Measurements from ENCODE around the gene SH2D3A.
A peak's percentile ranks its signal among the peaks of the same experiment; 100 is the strongest.
"Not testable (repeated sequence)": the region's sequence is repeated elsewhere in the genome, so short reads cannot be mapped to it uniquely, and the experiment has no call there.

SH2D3A gene

DNA sequence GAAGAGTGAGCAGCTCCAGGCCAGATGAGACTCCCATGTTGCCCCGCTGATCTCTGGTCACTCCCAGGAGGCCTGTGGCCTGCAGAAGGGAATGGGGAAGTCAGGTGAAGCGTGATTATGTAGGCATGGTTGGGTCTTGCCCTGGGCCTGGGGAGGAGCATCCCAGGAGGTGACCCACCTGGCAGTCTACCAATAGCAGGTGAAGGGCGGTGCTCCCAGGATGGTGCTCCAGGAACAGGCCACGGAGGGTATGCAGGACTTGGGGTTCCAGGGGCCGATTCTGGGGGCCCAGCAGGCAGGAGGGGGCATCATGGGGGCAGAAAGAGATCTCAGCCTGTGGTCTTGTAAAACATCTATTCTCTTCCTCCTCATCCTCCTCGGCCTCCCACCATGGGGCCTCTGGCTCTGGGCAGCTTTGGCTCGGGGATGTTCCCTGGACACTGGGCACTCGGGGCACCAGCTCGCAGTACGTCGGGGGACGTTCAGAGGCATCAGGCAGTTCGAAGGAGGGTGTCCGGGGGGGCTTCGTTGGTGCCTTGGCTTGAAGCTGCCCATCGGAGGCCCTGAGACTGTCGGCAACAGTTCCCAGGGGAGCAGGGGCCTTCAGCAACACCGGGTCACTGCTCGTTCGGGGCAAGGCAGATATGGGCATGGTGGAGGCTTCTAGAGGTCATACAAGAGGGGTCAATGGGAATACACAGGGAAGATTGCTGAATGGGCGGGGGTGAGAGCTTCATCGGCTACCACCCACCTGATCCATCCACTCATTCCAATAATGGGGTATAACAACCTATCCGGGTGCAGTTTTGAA is 12.4 kb downstream of the SH2D3A start:
- Mint-ChIP-seq H3K4me1 (ENCODE audit: low read depth) (peaks cover 12% of the 10 kb centered on the region), H3K27me3 (no peaks in the 10 kb centered on the region), H3K4me3 (no peak overlapping the region), H3K27ac (no peak overlapping the region), H3K36me3 (peaks cover 3% of the 10 kb centered on the region), H3K9me3 (ENCODE audit: low read depth) (no peaks in the 10 kb centered on the region)

DNA sequence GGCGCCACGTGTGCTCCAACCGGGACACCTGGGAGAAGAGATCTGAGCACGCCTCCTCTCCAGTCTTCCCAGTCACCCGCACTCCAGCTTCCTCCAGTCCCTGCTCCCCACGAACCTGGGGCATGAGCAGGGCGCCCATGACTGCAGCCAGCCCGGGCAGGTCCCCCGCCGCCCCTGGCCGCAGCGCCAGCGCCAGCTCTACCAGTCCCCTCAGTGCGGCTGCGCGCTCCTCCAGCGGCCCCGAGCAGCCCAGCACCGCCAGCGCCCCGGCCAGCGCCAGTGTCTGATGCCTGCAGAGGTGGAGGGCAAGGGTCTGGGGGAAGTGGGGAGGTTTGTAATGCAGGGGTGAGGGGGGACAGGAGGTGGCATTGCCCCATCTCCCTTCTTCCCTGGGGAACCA is 13.1 kb downstream of the SH2D3A start:
- Mint-ChIP-seq H3K9me3 (ENCODE audit: low read depth) (no peaks in the 10 kb centered on the region), H3K36me3 (peaks cover 3% of the 10 kb centered on the region), H3K27me3 (no peaks in the 10 kb centered on the region), H3K4me3 (no peak overlapping the region), H3K27ac (no peak overlapping the region), H3K4me1 (ENCODE audit: low read depth) (peaks cover 12% of the 10 kb centered on the region)

DNA sequence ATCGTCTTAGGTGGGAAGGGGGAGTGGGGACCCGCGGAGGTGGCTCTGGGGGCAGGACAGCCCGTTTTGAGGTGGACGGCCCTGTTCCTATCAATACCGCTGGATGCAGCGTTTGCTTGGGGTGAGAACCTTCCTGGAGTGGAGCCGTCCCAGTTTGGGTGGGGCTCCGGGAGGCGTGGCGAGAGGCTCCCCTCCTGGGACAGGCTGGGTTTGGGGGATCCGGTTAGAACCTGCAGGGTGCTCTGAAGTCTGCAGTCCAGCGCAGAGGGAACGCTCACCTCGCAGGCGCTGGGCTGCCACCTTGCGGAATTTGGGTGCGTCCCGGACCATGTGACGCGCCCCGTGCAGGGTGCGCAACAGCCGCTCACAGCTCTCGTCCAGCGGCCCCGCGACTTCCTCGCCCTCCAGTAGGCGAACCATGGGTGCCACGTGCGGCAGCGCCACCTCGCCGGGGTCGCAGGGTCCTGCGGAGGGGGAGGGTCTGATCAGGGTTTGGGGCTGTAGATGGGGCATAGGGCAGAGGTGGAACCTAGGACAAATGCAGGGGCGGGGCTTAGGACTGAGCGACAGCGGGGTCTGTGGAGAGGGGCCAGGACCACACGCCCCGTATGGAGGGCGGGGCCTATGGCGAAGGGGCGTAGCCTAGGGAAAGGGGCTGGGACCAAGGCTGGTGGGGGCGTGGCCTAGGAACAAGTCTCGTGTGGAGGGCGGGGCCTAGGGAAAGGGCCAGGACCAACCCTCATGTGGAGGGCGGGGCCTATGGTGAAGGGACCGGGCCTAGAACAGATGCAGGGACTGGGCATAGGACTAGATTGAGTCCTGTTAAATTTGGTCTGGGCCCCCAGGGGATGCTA is 13.8 kb downstream of the SH2D3A start:
- H3K4me1 Mint-ChIP-seq (ENCODE audit: low read depth), result peaks cover 8% of the 10 kb centered on the region
- peak overlapping the region; percentile 77 for H3K4me3 Mint-ChIP-seq
- no peaks in the 10 kb centered on the region for H3K36me3 Mint-ChIP-seq
- no peaks in the 10 kb centered on the region for H3K27me3 Mint-ChIP-seq
- no peaks in the 10 kb centered on the region for H3K9me3 Mint-ChIP-seq (ENCODE audit: low read depth)
- peak overlapping the region; percentile 79 for H3K27ac Mint-ChIP-seq

DNA sequence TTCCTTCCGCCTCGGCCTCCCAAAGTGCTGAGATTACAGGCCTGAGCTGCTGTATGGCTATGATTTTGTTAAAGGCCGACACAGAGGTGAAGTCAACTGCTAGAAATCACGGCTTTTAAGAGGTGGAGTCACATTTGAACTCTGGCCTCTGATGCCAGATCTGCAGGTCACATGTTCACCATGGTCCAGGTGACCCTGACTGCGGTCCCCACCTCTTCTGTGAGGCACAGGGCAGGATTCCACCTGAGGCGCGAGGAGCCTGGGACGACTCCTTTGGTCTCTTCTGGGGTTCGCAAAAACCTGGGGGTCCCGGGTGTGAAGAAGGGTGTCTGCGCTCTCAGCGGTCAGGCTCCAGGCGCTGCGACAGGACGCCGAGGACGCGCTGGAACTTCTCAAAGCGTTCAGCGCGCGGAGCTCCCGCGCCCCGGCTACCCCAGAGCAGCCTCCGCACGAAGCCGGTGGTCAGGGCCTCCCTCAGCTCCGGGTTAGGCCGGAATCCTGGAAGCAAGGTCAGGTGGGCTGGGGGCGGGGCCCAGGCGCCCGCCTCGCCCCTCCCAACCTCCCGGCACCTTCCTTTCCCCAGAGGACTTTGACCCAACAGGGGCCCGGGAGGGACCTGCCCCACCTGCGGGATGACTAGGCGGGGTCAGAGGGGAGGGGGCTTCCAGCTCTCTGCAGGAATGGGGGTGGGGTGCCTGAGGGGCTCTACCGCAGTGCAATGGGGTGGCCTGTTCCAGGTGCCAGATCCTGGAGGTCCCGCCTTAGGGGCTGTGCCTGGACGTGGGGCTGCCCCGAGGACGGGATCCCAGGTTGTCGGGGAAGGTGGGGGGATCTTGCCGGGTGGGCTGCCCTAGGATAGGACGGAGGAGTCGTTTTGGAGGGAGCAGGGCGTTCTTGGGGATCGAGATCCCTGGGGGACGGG is 14.7 kb downstream of the SH2D3A start:
- Mint-ChIP-seq H3K36me3 (no peaks in the 10 kb centered on the region), H3K27ac (no peak overlapping the region), H3K27me3 (no peaks in the 10 kb centered on the region), H3K4me1 (ENCODE audit: low read depth) (peaks cover 7% of the 10 kb centered on the region), H3K9me3 (ENCODE audit: low read depth) (no peaks in the 10 kb centered on the region), H3K4me3 (peak overlapping the region; percentile 77)

DNA sequence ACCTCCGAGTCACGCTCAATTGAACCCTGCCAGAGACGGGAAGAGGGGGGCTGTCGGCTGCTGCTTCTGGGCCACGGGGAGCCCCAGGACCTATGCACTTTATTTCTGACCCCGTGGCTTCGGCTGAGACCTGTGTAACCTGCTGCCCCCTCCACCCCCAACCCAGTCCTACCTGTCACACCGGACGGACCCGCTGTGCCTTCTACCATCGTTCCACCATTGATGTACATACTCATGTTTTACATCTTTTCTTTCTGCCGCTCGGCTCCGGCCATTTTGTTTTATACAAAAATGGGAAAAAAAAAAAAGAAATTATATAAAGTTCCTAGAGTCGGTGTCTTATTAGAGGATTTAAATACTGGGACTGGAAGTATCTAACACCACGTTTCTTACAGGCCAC is 16.0 kb downstream of the SH2D3A start:
- H3K27me3 Mint-ChIP-seq, result no peaks in the 10 kb centered on the region
- peak overlapping the region; percentile 28 for H3K27ac Mint-ChIP-seq
- H3K4me1 Mint-ChIP-seq (ENCODE audit: low read depth), result peaks cover 7% of the 10 kb centered on the region
- H3K36me3 Mint-ChIP-seq, result no peaks in the 10 kb centered on the region
- H3K4me3 Mint-ChIP-seq, result no peak overlapping the region
- H3K9me3 Mint-ChIP-seq (ENCODE audit: low read depth), result no peaks in the 10 kb centered on the region

DNA sequence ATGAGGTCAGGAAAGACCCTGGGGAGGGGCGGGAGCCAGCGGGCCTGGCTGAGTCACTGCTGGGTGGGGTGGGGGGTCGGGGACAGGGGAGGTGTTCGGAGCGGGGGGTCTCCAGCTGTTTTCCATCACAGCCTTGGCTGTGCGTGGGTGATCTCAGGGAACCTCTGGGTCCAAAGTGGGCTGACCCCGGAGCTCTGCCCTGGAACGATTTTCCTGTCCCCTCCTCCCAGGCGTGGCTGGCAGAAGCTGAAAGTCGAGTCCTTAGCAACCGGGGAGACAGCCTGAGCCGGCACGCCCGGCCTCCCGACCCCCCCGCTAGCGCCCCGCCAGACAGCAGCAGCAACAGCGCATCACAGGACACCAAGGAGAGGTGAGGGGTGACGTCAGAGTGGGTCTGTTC is 17.2 kb downstream of the SH2D3A start:
- Mint-ChIP-seq H3K27ac (no peak overlapping the region), H3K4me1 (ENCODE audit: low read depth) (peaks cover 7% of the 10 kb centered on the region), H3K27me3 (no peaks in the 10 kb centered on the region), H3K4me3 (no peak overlapping the region), H3K36me3 (no peaks in the 10 kb centered on the region), H3K9me3 (ENCODE audit: low read depth) (no peaks in the 10 kb centered on the region)

DNA sequence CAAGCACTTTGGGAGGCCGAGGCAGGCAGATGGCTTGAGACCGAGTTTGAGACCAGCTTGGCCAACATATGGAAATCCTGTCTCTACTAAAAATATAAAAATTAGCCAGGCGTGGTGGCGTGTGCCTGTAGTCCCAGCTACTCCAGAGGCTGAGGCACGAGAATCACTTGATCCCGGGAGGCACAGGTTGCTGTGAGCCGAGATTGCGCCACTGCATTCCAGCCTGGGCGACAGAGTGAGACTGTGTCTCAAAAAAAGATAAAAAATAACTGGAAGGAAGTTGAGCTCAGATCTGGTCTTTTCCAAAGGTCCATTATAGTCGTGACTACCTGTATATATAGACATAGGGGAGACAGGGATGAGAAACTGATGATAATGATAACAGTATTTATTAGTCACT is 18.7 kb downstream of the SH2D3A start:
- not testable (repeated sequence) for H3K4me1 Mint-ChIP-seq (ENCODE audit: low read depth); H3K9me3 Mint-ChIP-seq (ENCODE audit: low read depth); H3K4me3 Mint-ChIP-seq; H3K27ac Mint-ChIP-seq; H3K36me3 Mint-ChIP-seq; H3K27me3 Mint-ChIP-seq

DNA sequence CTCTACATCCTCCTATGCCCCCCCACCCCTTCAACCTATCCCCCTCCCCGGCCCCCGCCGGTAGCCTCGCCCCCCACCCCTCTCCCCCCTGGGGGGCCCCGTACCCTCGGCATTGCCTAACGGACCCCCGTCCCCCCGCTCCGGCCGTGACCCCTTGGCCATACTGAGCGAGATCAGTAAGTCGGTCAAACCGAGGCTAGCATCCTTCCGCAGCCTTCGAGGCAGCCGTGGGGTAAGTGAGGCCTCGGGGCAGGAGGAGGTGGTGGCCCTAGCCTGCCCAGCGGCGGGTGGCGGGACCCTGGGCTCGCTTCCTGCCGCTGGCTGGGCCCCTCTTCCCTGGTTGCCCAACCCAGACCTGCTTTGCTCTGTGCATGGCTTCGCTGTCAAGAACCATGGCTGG is 21.3 kb downstream of the SH2D3A start:
- H3K36me3 Mint-ChIP-seq, result peaks cover 2% of the 10 kb centered on the region
- H3K27ac Mint-ChIP-seq, result no peak overlapping the region
- H3K9me3 Mint-ChIP-seq (ENCODE audit: low read depth), result no peaks in the 10 kb centered on the region
- no peaks in the 10 kb centered on the region for H3K27me3 Mint-ChIP-seq
- H3K4me1 Mint-ChIP-seq (ENCODE audit: low read depth), result peaks cover 5% of the 10 kb centered on the region
- no peak overlapping the region for H3K4me3 Mint-ChIP-seq

DNA sequence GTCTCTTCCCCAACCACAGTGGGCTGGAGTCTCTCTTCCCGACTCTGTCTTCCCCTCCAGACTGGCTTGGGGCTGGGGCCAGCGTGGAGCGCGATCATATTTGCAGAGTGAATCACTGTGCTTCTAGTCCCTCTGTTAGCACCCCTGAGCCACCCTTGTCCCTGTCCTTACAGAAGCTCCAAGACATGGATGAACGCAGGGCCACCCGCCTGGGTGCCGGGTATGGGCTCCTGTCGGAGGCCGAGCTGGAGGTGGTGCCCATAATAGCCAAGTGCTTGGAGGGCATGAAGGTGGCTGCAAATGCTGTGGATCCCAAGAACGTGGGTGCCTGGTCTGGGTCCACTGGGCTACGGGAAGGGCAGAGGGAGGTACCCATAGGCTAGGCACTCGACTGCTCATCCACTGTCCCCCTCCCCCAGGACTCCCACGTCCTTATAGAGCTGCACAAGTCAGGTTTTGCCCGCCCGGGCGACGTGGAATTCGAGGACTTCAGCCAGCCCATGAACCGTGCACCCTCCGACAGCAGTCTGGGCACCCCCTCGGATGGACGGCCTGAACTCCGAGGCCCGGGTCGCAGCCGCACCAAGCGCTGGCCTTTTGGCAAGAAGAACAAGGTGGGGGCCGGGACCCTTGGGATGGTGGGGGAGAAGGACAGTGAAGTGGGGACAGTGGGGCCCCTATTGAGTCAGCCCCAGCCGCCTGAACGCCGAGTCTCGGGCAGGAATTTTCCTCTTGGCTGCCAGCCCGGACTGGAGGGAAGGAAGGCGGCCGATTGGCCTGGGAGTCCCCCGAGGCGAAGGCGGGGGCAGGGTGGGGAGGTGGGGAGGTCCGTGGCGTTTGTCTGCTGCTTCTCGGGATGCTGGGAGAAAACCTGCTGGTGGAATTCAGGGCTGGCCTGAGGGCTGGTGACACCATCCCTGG is 22.6 kb downstream of the SH2D3A start:
- H3K9me3 Mint-ChIP-seq (ENCODE audit: low read depth), result no peaks in the 10 kb centered on the region
- peaks cover 7% of the 10 kb centered on the region for H3K4me1 Mint-ChIP-seq (ENCODE audit: low read depth)
- H3K27me3 Mint-ChIP-seq, result no peaks in the 10 kb centered on the region
- peak overlapping the region; percentile 34 for H3K27ac Mint-ChIP-seq
- H3K4me3 Mint-ChIP-seq, result no peak overlapping the region
- peaks cover 2% of the 10 kb centered on the region for H3K36me3 Mint-ChIP-seq

DNA sequence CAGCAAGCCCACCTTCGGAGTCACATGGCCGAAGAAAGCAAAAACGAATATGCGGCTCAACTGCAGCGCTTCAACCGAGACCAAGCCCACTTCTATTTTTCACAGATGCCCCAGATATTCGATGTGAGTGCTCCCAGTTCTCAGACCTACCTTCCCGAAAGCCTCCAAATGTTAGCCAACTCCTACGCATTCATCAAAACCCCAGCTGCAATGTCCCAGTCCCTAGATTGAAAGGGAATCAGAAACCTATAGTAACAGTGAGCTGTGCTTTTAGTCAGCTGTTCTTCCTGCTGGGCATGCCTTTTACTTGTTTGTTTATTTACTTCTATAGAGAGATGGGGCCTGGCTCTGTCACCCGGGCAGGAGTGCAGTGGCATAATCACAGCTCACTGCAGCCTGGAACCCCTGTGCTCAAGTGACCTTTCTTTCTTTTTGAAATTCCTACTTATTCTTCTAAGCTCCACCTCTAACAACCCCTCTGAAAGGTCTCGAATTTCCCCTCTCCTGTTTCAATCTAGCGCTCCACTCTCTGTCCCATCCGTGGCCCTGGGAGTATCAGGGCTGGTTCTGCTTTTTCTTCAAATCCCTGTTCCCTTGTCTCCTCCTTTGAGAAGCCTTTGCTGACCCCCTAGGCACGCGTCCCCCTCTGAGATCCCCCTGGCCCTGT is 23.4 kb downstream of the SH2D3A start:
- H3K27ac Mint-ChIP-seq, result peak overlapping the region; percentile 34
- no peaks in the 10 kb centered on the region for H3K9me3 Mint-ChIP-seq (ENCODE audit: low read depth)
- H3K4me1 Mint-ChIP-seq (ENCODE audit: low read depth), result peaks cover 12% of the 10 kb centered on the region
- H3K27me3 Mint-ChIP-seq, result no peaks in the 10 kb centered on the region
- H3K4me3 Mint-ChIP-seq, result no peak overlapping the region
- peaks cover 2% of the 10 kb centered on the region for H3K36me3 Mint-ChIP-seq

DNA sequence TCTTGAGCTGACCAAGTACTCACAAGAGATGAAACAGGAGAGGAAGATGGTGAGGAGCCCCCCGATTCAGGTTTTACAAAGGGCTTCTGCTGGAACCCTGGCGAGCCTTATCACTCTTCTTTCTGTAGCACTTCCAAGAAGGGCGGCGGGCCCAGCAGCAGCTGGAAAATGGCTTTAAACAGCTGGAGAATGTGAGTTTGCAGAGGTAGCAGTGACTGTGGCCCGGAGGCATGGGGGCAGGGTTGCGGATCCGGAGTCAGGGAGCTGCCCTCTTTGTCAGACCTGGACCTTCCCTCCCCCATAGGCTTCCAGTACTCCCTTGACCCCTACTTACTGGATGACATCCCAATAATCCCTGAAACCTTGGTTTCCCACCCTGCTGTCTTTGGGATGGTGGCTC is 24.2 kb downstream of the SH2D3A start:
- Mint-ChIP-seq H3K27me3 (no peaks in the 10 kb centered on the region), H3K4me1 (ENCODE audit: low read depth) (peaks cover 20% of the 10 kb centered on the region), H3K36me3 (peaks cover 2% of the 10 kb centered on the region), H3K27ac (no peak overlapping the region), H3K4me3 (no peak overlapping the region), H3K9me3 (ENCODE audit: low read depth) (no peaks in the 10 kb centered on the region)

DNA sequence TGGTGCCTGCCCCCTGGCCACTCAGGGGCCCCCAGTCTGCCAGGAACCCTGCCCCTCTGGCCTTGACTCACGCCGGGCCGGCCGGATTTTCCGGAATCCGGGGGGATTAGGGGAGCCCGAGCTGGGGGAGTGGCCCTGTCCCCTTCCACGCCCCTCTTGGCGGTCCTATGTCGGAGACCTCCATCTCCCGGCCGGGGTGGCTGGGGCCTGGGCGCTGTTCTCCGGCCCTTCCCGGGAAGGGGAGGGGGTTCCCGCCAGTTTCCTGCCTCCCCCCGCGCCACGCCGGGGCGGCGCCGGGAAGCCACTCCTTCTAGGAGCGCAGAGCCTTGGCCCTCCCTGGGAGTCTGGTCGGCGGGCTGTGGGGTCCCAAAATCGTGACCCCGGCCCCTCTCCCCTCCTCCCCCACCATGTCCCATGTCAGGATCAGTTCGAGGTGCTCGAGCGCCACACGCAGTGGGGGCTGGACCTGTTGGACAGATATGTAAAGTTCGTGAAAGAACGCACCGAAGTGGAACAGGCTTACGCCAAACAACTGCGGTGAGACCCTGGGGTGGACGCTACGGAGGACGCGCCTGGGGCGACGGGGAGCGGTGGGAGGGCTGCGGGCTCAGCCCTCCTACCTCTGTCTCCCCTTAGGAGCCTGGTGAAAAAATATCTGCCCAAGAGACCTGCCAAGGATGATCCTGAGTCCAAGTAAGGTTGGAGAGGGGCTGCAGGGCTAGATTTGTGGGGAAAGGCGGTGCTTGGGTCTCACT is 26.5 kb downstream of the SH2D3A start:
- Mint-ChIP-seq H3K9me3 (ENCODE audit: low read depth) (no peaks in the 10 kb centered on the region), H3K4me3 (peak overlapping the region; percentile 85), H3K27me3 (no peaks in the 10 kb centered on the region), H3K36me3 (peaks cover 2% of the 10 kb centered on the region), H3K27ac (no peak overlapping the region), H3K4me1 (ENCODE audit: low read depth) (peaks cover 31% of the 10 kb centered on the region)

Measured in activated naive CD8-positive, alpha-beta T cell (primary cell).